Measurements from ENCODE around the gene ADCY1. TPM values are rescaled to one million over a fixed set of nuclear protein-coding genes. Genes with fewer than 3 reads are reported as not detected.

The ADCY1 gene
- under 1 TPM; 0.53 to 0.91 TPM for total RNA-seq

GRCh38 chr7:45573661-45574415 lies at the start of gene ADCY1:
ADCY1 (plus strand) TSS chr7:45574368; CDS start chr7:45574544, 176 bp downstream.

